Sigmoid colon (tissue), 7 donors: Measurements from ENCODE around the gene CDT1. TPM values are rescaled to one million over a fixed set of nuclear protein-coding genes. Genes with fewer than 3 reads are reported as not detected.

Source experiments
- DNase-seq: peaks from one replicate; pipeline ENCODE4 v3.0.0-alpha.2; 2019
- H3K27ac ChIP-seq, 4 donors: fragments of 200-600 bp; sonication (generic); one replicate each; pipeline ENCODE4 v1.5.1; 2016 to 2019; ENCODE audit warnings: mild to moderate bottlenecking in 1 of 4
- H3K27me3 ChIP-seq, 3 donors: fragments of 200-600 bp; sonication (generic); one replicate each; pipeline ENCODE4 v1.5.1; 2019; ENCODE audit warnings: mild to moderate bottlenecking in 1 of 3
- H3K36me3 ChIP-seq, 4 donors: fragments of 200-600 bp; sonication (generic); one replicate each; pipeline ENCODE4 v1.5.1; 2016 to 2019
- H3K4me1 ChIP-seq, 4 donors: fragments of 200-600 bp; sonication (generic); one replicate each; pipeline ENCODE4 v1.5.1; 2017 to 2019
- H3K4me3 ChIP-seq, 4 donors: fragments of 200-600 bp; sonication (generic); one replicate each; pipeline ENCODE4 v1.5.1; 2017 to 2019; ENCODE audit warnings: mild to moderate bottlenecking in 2 of 4, moderate library complexity in 1 of 4
- H3K9me3 ChIP-seq, 4 donors: fragments of 200-600 bp in 3 of 4; sonication (generic) in 3 of 4; one replicate each; pipeline versions ENCODE4 v1.5.1 to v1.6.1; 2013 to 2019
- POLR2A ChIP-seq, 2 donors: fragments of 450-650 bp; IDR thresholded peaks; one replicate each; pipeline ENCODE4 v1.6.1; 2016; ENCODE audit warnings: antibody characterized with exemption in 2 of 2, mild to moderate bottlenecking in 2 of 2, moderate library complexity in 2 of 2
- WGBS, 2 donors: extraction: QIAGEN DNeasy Blood & Tissue Kit; methylation state at CpG; one replicate each; pipeline ENCODE4 v1.1.7; 2013; 5-methylcytosine and 5-hydroxymethylcytosine counted together
- intact Hi-C: fragments of 100-400 bp; cut with DNase I; formaldehyde crosslinking; loops from one replicate; pipeline ENCODE4 v1.15.1; 2023
- polyA plus RNA-seq, 3 donors: library from polyadenylated mRNA; stranded (reverse); fragments of 200-250 nt; gene quantifications; one replicate each; pipeline ENCODE4 v1.2.3, GENCODE V29; 2013
- total RNA-seq, 4 donors: library from RNA; depleted of rRNA; stranded (reverse); fragments of >200 nt; gene quantifications; one replicate each; pipeline ENCODE4 v1.1.0, GENCODE V29; 2016
- TF ChIP-seq, protein P1 (sequence below), 4 experiments: fragments of 450-650 bp in 3 of 4; fragments of 200-600 bp in 1 of 4; IDR thresholded peaks; one replicate each; pipeline ENCODE4 v1.5.1; 2016 to 2019; ENCODE audit warnings: antibody characterized with exemption in 4 of 4, mild to moderate bottlenecking in 3 of 4, moderate library complexity in 2 of 4
- donor health status: healthy with polysubstance abuse.
- donor health status: Bipolar disorder and iron deficiency.
- donor health status: healthy.

Gene CDT1
- total and polyA plus RNA-seq, 7 donors = 0.71 to 17.4 (median 3.3) TPM; not detected in 1

DNA sequence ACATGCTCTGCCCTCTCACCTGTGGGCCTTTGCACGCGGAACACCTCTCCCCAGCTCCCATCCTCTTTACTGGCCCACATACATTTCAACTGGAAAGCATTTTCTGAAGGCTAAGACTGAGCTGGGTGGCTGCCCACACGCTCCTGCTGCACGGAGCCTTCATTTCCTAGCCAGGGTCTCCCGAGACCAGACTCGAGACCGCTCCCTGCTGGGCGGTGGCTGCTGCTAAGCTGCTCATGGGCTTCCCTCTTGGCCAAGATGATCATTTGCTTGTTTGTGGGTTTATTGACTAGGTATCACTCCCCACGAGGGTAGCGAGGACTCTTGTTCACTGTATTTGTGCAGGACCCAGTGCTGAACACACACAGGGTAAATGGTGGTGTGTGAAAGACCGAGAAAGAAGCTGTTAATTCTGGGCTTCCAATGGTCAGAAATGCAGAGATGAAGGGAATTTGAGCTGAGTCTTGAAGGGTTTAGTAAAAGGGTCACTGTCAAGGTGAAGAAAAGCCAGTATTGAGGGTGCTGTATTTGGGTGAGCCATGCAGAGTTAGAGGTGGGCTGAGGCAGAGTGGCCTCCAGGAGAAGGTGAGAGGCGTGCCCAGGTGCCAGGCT, 54.2 kb downstream of the CDT1 start:
- Histone ChIP-seq H3K4me3 (peak overlapping the region; percentile 70 to 95 (median 80)), H3K27ac (peak overlapping the region; percentile 77 to 88 (median 82)), H3K27me3 (no peaks in the 10 kb centered on the region), H3K9me3 (no peaks in the 10 kb centered on the region), H3K4me1 (peaks cover 0 to 27% (median 20%) of the 10 kb centered on the region in 4 donors), H3K36me3 (peaks cover 20 to 44% (median 26%) of the 10 kb centered on the region in 4 donors)
- DNase-seq = peak; percentile 88
- intact Hi-C loops = loop anchor here (1.0 to 5.0 kb wide), 3 partner anchors 47 to 359 kb away; partner anchors contain the start of genes APRT and ZNF778
- no peak for TF ChIP-seq POLR2A (IDR thresholded peaks at IDR 0.05)
- TF ChIP-seq, protein P1, sequence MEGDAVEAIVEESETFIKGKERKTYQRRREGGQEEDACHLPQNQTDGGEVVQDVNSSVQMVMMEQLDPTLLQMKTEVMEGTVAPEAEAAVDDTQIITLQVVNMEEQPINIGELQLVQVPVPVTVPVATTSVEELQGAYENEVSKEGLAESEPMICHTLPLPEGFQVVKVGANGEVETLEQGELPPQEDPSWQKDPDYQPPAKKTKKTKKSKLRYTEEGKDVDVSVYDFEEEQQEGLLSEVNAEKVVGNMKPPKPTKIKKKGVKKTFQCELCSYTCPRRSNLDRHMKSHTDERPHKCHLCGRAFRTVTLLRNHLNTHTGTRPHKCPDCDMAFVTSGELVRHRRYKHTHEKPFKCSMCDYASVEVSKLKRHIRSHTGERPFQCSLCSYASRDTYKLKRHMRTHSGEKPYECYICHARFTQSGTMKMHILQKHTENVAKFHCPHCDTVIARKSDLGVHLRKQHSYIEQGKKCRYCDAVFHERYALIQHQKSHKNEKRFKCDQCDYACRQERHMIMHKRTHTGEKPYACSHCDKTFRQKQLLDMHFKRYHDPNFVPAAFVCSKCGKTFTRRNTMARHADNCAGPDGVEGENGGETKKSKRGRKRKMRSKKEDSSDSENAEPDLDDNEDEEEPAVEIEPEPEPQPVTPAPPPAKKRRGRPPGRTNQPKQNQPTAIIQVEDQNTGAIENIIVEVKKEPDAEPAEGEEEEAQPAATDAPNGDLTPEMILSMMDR (IDR thresholded peaks at IDR 0.05) = peak; percentile 42 to 58 (median 52)
- 13 to 14% methylated on average over 12 of the region's 12 CpGs for WGBS, 2 donors

Other genes with a start within 250 kb of the CDT1 start
- gene ZC3H18, start 233.4 kb upstream of the CDT1 start, total RNA-seq = 10 to 100 TPM; 15.5 to 22.1 (median 16.6) TPM
- gene ZC3H18, start 233.4 kb upstream of the CDT1 start, polyA plus RNA-seq = 10 to 100 TPM in 2 of 3 donors, 1 to 10 TPM in 1; 9.6 to 37.7 (median 13.6) TPM
- gene IL17C, start 165.2 kb upstream of the CDT1 start, total RNA-seq = not detected
- gene IL17C, start 165.2 kb upstream of the CDT1 start, polyA plus RNA-seq = under 1 TPM in 1 of 3 donors, not detected in 2; 0.96 TPM
- gene CYBA, start 152.7 kb upstream of the CDT1 start, total RNA-seq = 100 to 1,000 TPM in 2 of 4 donors, 10 to 100 TPM in 2; 63.1 to 147 (median 105) TPM
- gene CYBA, start 152.7 kb upstream of the CDT1 start, polyA plus RNA-seq = 100 to 1,000 TPM in 2 of 3 donors, 10 to 100 TPM in 1; 81.1 to 429 (median 208) TPM
- gene MVD, start 140.7 kb upstream of the CDT1 start, total RNA-seq = 10 to 100 TPM; 16.8 to 25.7 (median 23.2) TPM
- gene MVD, start 140.7 kb upstream of the CDT1 start, polyA plus RNA-seq = 100 to 1,000 TPM in 1 of 3 donors, 10 to 100 TPM in 2; 41.4 to 206 (median 84.8) TPM
- gene SNAI3, start 117.3 kb upstream of the CDT1 start, total RNA-seq = under 1 TPM in 2 of 4 donors, not detected in 2; 0.71 to 0.82 TPM
- 1 to 10 TPM in 1 of 3 donors, under 1 TPM in 2; 0.46 to 3.0 (median 0.60) TPM for gene SNAI3, start 117.3 kb upstream of the CDT1 start, polyA plus RNA-seq
- 10 to 100 TPM; 16.0 to 21.4 (median 17.9) TPM for gene RNF166, start 97.4 kb upstream of the CDT1 start, total RNA-seq
- gene RNF166, start 97.4 kb upstream of the CDT1 start, polyA plus RNA-seq = 10 to 100 TPM in 1 of 3 donors, 1 to 10 TPM in 2; 5.4 to 34.8 (median 6.2) TPM
- 10 to 100 TPM in 3 of 4 donors, 1 to 10 TPM in 1; 6.1 to 11.7 (median 10.7) TPM for gene CTU2, start 97.3 kb upstream of the CDT1 start, total RNA-seq
- 10 to 100 TPM in 1 of 3 donors, 1 to 10 TPM in 2; 8.4 to 16.3 (median 9.2) TPM for gene CTU2, start 97.3 kb upstream of the CDT1 start, polyA plus RNA-seq
- gene PIEZO1, start 18.6 kb upstream of the CDT1 start, total RNA-seq = 100 to 1,000 TPM in 3 of 4 donors, 10 to 100 TPM in 1; 97.4 to 242 (median 158) TPM
- gene PIEZO1, start 18.6 kb upstream of the CDT1 start, polyA plus RNA-seq = 100 to 1,000 TPM in 1 of 3 donors, 10 to 100 TPM in 2; 18.0 to 169 (median 29.4) TPM
- gene APRT, start 8.1 kb downstream of the CDT1 start, total RNA-seq = 10 to 100 TPM; 56.6 to 78.3 (median 62.5) TPM
- 100 to 1,000 TPM; 245 to 329 (median 294) TPM for gene APRT, start 8.1 kb downstream of the CDT1 start, polyA plus RNA-seq
- gene GALNS, start 53.2 kb downstream of the CDT1 start, total RNA-seq = 10 to 100 TPM in 3 of 4 donors, 1 to 10 TPM in 1; 6.7 to 50.4 (median 11.4) TPM
- gene GALNS, start 53.2 kb downstream of the CDT1 start, polyA plus RNA-seq = 10 to 100 TPM in 1 of 3 donors, 1 to 10 TPM in 2; 6.2 to 32.4 (median 9.0) TPM
- gene TRAPPC2L, start 53.3 kb downstream of the CDT1 start, total RNA-seq = 10 to 100 TPM; 30.7 to 42.1 (median 39.3) TPM
- 10 to 100 TPM; 42.1 to 56.5 (median 46.0) TPM for gene TRAPPC2L, start 53.3 kb downstream of the CDT1 start, polyA plus RNA-seq
- gene PABPN1L, start 62.9 kb downstream of the CDT1 start, total RNA-seq = not detected
- gene PABPN1L, start 62.9 kb downstream of the CDT1 start, polyA plus RNA-seq = under 1 TPM in 1 of 3 donors, not detected in 2; 0.15 TPM
- gene CBFA2T3, start 173.4 kb downstream of the CDT1 start, total RNA-seq = 10 to 100 TPM in 1 of 4 donors, 1 to 10 TPM in 2, under 1 TPM in 1; 0.95 to 26.8 (median 3.4) TPM
- 1 to 10 TPM; 4.2 to 9.8 (median 7.2) TPM for gene CBFA2T3, start 173.4 kb downstream of the CDT1 start, polyA plus RNA-seq